PC-3 (cell line): ENCODE measurements around the gene JHY. TPM values are rescaled to one million over a fixed set of nuclear protein-coding genes. Genes with fewer than 3 reads are reported as not detected.

ENCODE experiments used
- ATAC-seq: fragments of 200-7000 bp; cut with Tn5 transposase; 2 replicates; pipeline ENCODE4 v1.9.1; 2020; ENCODE audit warnings: mild to moderate bottlenecking, moderate library complexity
- BruUV-seq: library from RNA; stranded (reverse); fragments of 400-500 nt; replicated peaks from 2 replicates; lab custom pipeline; 2021; lab: Mats Ljungman, UMichigan
- CTCF ChIA-PET: fragments of 300-600 bp; sonication (Branson Sonifier 250); formaldehyde crosslinking; loops from one replicate; lab custom pipeline; 2022; ENCODE audit warnings: antibody characterized with exemption; lab: Charles Lee
- POLR2A ChIA-PET: fragments of 300-600 bp; sonication (Branson Sonifier 250); formaldehyde crosslinking; loops from one replicate; lab custom pipeline; 2022; ENCODE audit warnings: antibody characterized with exemption; ENCODE audit not compliant: unreplicated experiment; lab: Charles Lee
- DNase-seq: peaks from one replicate; pipeline ENCODE4 v3.0.0-alpha.2; 2015
- H2AFZ ChIP-seq: fragments of 300-600 bp; sonication (generic); 2 replicates; pipeline ENCODE4 v1.6.0; 2016; ENCODE audit warnings: antibody characterized with exemption, low read length
- H3F3A ChIP-seq: fragments of 300-600 bp; sonication (generic); one replicate; pipeline ENCODE4 v1.6.0; 2017; ENCODE audit warnings: antibody characterized with exemption, low read length, control low read depth, mild to moderate bottlenecking; ENCODE audit not compliant: unreplicated experiment
- H3K27ac ChIP-seq: fragments of 300-600 bp; sonication (generic); 2 replicates; pipeline ENCODE4 v1.5.1; 2016; ENCODE audit warnings: mild to moderate bottlenecking, low read length
- H3K27me3 ChIP-seq: fragments of 300-600 bp; sonication (generic); 2 replicates; pipeline ENCODE4 v1.6.1; 2016; ENCODE audit warnings: low read length, mixed read lengths
- H3K36me3 ChIP-seq: fragments of 300-600 bp; sonication (generic); 2 replicates; pipeline ENCODE4 v1.6.1; 2016; ENCODE audit warnings: low read depth, mixed run types, low read length, mixed read lengths
- H3K4me1 ChIP-seq: fragments of 300-600 bp; sonication (generic); 2 replicates; pipeline ENCODE4 v1.5.1; 2016; ENCODE audit warnings: low read length; ENCODE audit not compliant: insufficient read depth
- H3K4me2 ChIP-seq: fragments of 300-600 bp; sonication (generic); 2 replicates; pipeline ENCODE4 v1.6.0; 2016; ENCODE audit warnings: low read length
- H3K4me3 ChIP-seq: fragments of 300-600 bp; sonication (generic); 2 replicates; pipeline ENCODE4 v1.5.1; 2016; ENCODE audit warnings: mild to moderate bottlenecking, low read length, mixed read lengths
- H3K79me2 ChIP-seq: fragments of 300-600 bp; sonication (generic); 2 replicates; pipeline ENCODE4 v1.6.1; 2017; ENCODE audit warnings: low read length, mixed read lengths
- H3K9ac ChIP-seq: fragments of 300-600 bp; sonication (generic); 2 replicates; pipeline ENCODE4 v1.6.0; 2016; ENCODE audit warnings: mild to moderate bottlenecking, low read length
- H3K9me2 ChIP-seq: fragments of 300-600 bp; sonication (generic); replicated peaks from 2 replicates; pipeline ENCODE4 v1.6.1; 2016; ENCODE audit warnings: mixed run types, low read length, mixed read lengths
- H3K9me3 ChIP-seq: fragments of 300-600 bp; sonication (generic); 2 replicates; pipeline ENCODE4 v1.6.1; 2016; ENCODE audit warnings: low read length, mixed read lengths
- H4K20me1 ChIP-seq: fragments of 300-600 bp; sonication (generic); 2 replicates; pipeline ENCODE4 v1.6.1; 2016; ENCODE audit warnings: low read length, mixed read lengths
- CTCF ChIP-seq: fragments of 300-600 bp; sonication (generic); conservative IDR thresholded peaks from 2 replicates; pipeline ENCODE4 v1.5.1; 2017; ENCODE audit warnings: antibody characterized with exemption, low read depth, mild to moderate bottlenecking, low read length
- EZH2 ChIP-seq: fragments of 300-600 bp; sonication (generic); IDR thresholded peaks from one replicate; pipeline ENCODE4 v1.6.1; 2017; ENCODE audit warnings: antibody characterized with exemption, mild to moderate bottlenecking, low read length; ENCODE audit not compliant: unreplicated experiment
- EZH2phosphoT487 ChIP-seq: fragments of 300-600 bp; sonication (generic); IDR thresholded peaks from 2 replicates; pipeline ENCODE4 v1.6.1; 2018; ENCODE audit warnings: mild to moderate bottlenecking, antibody characterized with exemption, low read length, borderline replicate concordance
- intact Hi-C: fragments of 100-400 bp; cut with micrococcal nuclease; formaldehyde crosslinking; loops from 2 replicates; pipeline ENCODE4 v1.9.0; 2023
- total RNA-seq: library from RNA; depleted of rRNA; stranded (reverse); fragments of >200 nt; gene quantifications from 2 replicates; pipeline ENCODE4 v1.2.3, GENCODE V29; 2014; rRNA removed

The JHY gene
- total RNA-seq, 1 experiment from 2014 or later = 4.9 TPM

DNA sequence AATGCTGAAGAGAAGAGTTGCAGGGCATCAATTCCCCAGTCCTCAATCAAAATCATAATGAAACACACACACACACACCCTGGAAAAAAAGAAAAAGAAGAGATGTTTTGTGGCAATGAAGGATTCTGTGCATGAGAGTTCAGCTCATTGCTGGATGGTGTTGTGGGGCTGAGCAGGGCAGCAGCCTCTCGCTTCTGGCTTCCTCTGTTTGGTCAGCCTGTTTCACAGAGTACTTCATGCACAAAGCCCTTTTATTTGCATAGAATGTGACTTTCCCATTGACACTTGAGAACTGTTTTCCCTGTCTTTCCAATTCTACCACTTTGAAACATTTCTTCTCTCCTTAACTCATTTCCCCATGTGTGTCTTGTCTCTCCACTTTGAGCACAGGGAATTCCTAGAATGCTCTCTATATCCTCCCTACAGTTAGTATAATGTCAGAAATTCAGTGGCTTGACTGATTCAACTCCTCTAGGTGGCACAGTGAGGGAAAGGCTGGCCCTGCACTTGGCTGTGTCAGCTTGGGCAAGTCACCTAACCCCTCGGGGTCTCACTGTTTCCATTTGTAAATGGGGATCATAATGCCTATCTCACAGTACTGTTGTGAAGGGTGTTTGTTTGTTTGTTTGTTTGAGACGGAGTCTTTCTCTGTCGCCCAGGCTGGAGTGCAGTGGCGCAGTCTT is 124.4 kb downstream of the JHY start:
- POLR2A ChIA-PET = no interaction called here
- Histone ChIP-seq H3K27ac (no peak overlapping the region), H3K4me2 (no peak overlapping the region), H3K9ac (no peak overlapping the region), H4K20me1 (no peaks in the 10 kb centered on the region), H3K36me3 (no peaks in the 10 kb centered on the region), H3K9me2 (no peaks in the 10 kb centered on the region), H3K4me3 (no peak overlapping the region), H3K9me3 (no peaks in the 10 kb centered on the region), H3K4me1 (no peaks in the 10 kb centered on the region), H2AFZ (no peak overlapping the region), H3K79me2 (no peaks in the 10 kb centered on the region), H3F3A (no peaks in the 10 kb centered on the region), H3K27me3 (0 out of 2 replicates have a peak, but pooled peaks cover 10% of the 10 kb centered on the region)
- intact Hi-C loops = no loop called here
- DNase-seq = no peak
- ATAC-seq = peak; percentile 49
- CTCF ChIA-PET = no interaction called here
- BruUV-seq = no TSS peak
- TF ChIP-seq CTCF (0 out of 2 replicates have a peak, but pooled peaks have one; percentile 12), EZH2 (no peak), EZH2phosphoT487 (no peak)

Other genes starting within 250 kb of the JHY start
- gene UBASH3B, start 227.0 kb upstream of the JHY start, total RNA-seq = 148 and 178 TPM in 2 replicates
- not detected in 2 replicates for gene CRTAM, start 44.3 kb upstream of the JHY start, total RNA-seq
- gene BSX, start 99.1 kb downstream of the JHY start, total RNA-seq = not detected in 2 replicates
- gene HSPA8, start 179.4 kb downstream of the JHY start, total RNA-seq = 2,396 and 2,484 TPM in 2 replicates